Stimulated activated CD4-positive, alpha-beta T cell treated with anti-CD3 and anti-CD28 coated beads, TNF-alpha, amount 100 ng/mL, for 24 hours (primary cell): Measurements from ENCODE around the gene HES4.

ENCODE experiments used
- DNase-seq, 3 experiments: peaks; one replicate each; pipeline ENCODE4 v3.0.0-alpha.2; 2020; ENCODE audit warnings: low read depth in 3 of 3

The HES4 gene, protein sequence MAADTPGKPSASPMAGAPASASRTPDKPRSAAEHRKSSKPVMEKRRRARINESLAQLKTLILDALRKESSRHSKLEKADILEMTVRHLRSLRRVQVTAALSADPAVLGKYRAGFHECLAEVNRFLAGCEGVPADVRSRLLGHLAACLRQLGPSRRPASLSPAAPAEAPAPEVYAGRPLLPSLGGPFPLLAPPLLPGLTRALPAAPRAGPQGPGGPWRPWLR

DNA sequence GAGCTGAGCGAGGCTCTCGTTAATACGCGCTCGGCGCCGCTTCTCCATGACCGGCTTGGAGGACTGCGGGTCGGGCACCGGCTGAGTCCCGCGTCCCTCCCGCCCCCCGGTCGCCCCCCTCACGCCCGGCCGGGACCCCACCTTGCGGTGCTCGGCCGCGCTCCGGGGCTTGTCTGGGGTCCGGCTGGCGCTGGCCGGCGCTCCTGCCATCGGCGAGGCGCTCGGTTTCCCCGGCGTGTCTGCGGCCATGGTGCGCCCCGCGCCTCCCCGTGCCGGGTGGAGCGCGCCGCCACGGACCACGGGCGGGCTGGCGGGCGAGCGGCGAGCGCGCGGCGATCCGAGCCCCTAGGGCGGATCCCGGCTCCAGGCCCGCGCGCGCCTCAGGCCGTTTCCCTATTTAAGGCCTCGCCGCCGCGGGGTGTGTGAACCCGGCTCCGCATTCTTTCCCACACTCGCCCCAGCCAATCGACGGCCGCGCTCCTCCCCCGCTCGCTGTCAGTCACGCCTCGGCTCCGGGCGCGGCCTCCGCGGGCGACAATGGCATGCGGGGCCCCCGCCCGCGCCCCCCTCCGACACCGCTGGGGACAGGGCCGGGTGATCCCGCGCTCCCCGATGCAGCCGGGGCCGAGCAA, at the start of gene HES4:
TSS of gene HES4 (minus strand) at position 373 of the 632 bp plus-strand sequence. CDS start at position 249, 124 bp downstream.
- DNase-seq: peak in 1 of 3 experiments; percentile 66

- no peak for DNase-seq
Measured at GRCh38 chr1:1048765-1049164, 48.9 kb upstream of the HES4 start.

DNA sequence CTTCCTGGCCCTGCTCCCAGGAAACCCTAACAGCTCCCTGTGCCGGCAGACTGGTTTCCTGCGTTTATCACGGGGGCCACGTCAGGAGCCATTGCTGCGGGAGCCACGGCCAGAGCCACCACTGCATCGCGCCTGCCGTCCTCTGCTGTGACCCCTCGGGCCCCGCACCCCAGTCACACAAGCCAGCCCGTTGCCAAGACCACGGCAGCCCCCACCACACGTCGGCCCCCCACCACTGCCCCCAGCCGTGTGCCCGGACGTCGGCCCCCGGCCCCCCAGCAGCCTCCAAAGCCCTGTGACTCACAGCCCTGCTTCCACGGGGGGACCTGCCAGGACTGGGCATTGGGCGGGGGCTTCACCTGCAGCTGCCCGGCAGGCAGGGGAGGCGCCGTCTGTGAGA, 48.1 kb upstream of the HES4 start:
- DNase-seq: no peak

GRCh38 chr1:1047407-1047806, 47.5 kb upstream of the HES4 start:
- no peak for DNase-seq

GRCh38 chr1:1046767-1047166, 46.9 kb upstream of the HES4 start:
- DNase-seq: no peak

GRCh38 chr1:1046243-1046642, 46.3 kb upstream of the HES4 start:
- no peak for DNase-seq

DNA sequence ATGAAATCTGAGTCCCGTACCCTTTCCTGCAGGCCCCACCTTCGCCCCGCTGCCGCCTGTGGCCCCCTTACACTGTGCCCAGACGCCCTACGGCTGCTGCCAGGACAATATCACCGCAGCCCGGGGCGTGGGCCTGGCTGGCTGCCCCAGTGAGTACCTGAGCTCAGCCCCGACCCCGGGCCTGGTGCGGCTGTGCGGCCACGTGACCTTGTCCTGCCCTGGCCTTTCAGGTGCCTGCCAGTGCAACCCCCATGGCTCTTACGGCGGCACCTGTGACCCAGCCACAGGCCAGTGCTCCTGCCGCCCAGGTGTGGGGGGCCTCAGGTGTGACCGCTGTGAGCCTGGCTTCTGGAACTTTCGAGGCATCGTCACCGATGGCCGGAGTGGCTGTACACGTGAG, 45.2 kb upstream of the HES4 start:
- no peak for DNase-seq

DNA sequence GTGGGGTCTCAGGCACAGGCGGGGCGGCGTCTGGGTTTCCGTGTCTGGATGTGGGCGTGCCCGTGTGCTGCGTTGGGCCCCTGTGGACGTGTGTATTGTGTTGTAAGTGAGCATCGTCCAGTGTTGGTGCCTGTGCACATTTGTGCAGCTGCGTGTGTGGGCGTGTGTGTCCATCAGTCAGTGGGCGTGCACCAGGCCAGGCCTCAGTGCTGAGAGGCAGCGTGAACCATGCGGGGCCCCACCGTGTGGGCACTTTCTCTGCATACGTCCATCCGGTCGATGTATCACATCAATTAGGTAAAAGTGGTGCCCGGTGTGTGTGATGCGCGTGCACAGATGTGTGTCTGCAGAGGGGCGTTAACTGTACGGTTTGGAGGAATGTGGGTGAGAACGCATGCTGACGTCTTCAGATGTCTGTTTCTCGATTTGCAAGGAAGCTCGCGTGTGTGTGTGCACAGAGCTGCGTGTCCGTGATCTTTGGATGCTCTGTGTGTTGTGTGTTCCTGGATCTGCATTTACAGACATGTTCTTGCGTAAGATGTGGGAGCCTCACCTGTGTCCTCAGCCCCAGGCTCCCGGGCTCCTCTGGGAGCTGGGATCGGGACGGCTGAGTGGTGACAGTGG, 44.7 kb upstream of the HES4 start:
- DNase-seq: no peak

GRCh38 chr1:1043921-1044320, 44.0 kb upstream of the HES4 start:
- DNase-seq: no peak

- no peak for DNase-seq
Measured at GRCh38 chr1:1043411-1043810, 43.5 kb upstream of the HES4 start.

- DNase-seq: no peak
Measured at GRCh38 chr1:1042835-1043234, 42.9 kb upstream of the HES4 start.

DNA sequence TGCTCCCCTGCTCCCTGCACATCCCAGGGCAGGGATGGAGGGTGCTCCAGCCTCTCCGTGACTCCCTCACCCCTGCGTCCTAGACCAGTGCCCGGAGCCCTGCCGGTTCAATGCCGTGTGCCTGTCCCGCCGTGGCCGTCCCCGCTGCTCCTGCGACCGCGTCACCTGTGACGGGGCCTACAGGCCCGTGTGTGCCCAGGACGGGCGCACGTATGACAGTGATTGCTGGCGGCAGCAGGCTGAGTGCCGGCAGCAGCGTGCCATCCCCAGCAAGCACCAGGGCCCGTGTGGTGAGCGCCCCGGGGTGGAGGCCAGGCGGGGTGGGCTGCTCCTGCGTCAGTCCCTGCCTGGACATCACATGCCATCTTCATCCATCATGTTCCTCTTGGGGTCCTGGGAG, 42.0 kb upstream of the HES4 start:
- no peak for DNase-seq

GRCh38 chr1:1041092-1041523, 41.2 kb upstream of the HES4 start:
- DNase-seq: no peak

DNA sequence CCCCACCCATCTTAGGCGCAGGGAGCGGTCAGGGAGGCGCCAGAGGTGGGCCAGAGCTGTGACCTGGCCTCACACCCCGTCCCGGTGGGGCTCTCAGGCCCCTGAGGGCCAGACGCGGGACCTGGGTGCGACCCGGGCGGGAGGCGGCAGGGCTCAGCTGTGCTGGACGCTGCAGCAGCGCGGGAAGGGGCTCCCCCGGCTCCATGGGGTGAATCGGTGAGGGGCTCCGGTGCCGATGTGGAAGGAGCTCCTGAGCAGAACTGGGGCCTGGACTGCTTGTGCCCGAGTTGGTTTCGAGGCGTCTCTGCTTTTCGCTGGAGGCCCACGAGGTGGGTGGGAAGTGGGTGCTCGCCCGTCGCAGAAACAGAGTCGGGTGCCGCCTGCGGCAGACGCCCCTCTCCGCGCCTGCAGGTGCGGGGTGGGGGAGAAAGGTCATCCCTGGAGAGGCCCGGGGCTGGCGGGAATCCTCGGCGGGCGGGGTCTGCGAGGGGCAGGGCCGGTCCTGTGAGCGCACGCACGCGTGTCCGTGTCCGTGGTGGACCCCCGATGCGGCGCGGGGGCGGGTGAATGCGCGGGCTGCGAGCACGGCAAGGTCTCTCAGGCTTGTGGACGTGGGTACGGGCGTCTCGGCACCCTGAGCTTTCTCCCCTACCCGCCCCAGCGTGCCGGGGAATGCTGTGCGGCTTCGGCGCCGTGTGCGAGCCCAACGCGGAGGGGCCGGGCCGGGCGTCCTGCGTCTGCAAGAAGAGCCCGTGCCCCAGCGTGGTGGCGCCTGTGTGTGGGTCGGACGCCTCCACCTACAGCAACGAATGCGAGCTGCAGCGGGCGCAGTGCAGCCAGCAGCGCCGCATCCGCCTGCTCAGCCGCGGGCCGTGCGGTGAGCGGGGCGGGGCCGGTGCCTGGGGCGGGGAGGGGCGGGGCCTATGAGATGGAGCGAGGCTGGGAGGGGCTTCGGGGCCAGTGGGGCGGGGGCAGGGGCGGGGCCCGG, 40.4 kb upstream of the HES4 start:
- peak; percentile 49 to 72 (median 55) for DNase-seq

- no peak for DNase-seq
Measured at GRCh38 chr1:1039145-1039910, 39.4 kb upstream of the HES4 start.

GRCh38 chr1:1038694-1039093, 38.8 kb upstream of the HES4 start:
- DNase-seq: no peak

DNA sequence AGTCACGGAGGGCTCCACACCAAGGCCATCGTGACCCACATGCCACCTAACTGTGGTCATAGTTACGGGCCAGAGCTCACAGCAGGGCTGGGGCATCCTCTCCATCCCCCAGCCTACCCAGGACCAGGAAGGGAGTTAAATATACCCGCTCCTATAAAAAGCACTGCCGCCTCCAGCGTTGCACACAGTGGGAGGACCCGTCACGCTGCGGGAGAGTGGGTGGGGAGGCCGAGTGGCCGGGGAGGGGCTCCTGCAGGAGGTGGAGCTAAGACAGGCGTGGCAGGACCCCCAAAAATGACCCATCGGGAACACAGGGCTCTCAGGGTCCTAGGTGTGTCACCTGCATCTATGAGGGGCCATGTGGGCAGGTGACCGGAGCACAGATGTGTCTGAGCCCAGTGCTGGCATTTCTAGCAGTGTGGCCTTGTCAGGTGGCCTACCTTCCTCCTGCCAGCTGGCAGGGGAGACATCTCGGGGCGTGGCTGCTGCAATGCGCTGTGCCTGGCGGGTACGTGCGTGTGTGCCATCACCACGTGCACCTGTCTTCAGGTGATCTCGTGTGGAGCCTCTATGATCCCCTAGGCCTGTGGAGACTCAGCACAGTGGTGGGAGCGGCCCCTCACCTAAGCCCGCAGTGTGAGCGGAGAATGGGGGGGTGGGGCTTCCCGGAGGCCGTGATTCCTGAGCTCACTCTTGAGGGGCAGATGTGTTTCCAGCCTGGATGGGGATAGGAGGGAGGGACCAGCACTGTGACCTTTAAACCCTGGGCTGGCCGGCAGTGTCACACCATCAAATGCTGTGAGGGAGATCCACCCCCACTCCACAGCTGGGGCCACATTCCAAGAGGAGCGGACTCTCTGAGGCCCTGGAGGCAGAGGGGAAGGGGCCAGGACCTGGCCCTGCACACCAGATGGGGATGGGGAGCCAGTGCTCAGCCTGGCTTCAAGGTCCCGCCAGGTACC, 37.8 kb upstream of the HES4 start:
- no peak for DNase-seq

- no peak for DNase-seq
Measured at GRCh38 chr1:1035291-1035943, 35.5 kb upstream of the HES4 start.

DNA sequence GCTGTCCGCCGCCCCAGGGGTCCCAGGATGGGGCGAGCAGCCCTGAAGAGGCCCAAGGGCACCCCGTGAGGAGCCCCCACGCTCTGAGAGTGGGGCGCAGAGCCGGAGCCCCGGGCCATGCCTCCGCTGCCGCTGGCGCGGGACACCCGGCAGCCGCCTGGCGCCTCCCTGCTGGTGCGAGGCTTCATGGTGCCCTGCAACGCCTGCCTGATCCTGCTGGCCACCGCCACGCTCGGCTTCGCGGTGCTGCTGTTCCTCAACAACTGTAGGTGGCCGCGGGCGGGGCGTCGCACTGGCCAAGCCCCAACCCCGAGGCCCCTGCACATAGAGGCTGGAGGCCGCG, 34.5 kb upstream of the HES4 start:
- no peak for DNase-seq
